Epithelial cell of esophagus (primary cell): ENCODE data around the gene DTX2.
"Not testable (repeated sequence)": the region's sequence is repeated elsewhere in the genome, so short reads cannot be mapped to it uniquely, and the experiment has no call there.

Experiments
- DNase-seq: peaks from one replicate; pipeline ENCODE4 v3.0.0; 2010; ENCODE audit warnings: low read depth
- H3K4me3 ChIP-seq: 2 replicates; pipeline ENCODE4 v1.5.1; 2011; ENCODE audit warnings: mild to moderate bottlenecking, low read length, control low read depth
- TF ChIP-seq, protein P1 (sequence below): IDR thresholded peaks from 2 replicates; pipeline ENCODE4 v1.5.1; 2011; ENCODE audit warnings: low read depth, mild to moderate bottlenecking, low read length, control low read depth, inconsistent platforms; ENCODE audit not compliant: insufficient read depth; ENCODE audit errors: missing control alignments

Gene DTX2

DNA sequence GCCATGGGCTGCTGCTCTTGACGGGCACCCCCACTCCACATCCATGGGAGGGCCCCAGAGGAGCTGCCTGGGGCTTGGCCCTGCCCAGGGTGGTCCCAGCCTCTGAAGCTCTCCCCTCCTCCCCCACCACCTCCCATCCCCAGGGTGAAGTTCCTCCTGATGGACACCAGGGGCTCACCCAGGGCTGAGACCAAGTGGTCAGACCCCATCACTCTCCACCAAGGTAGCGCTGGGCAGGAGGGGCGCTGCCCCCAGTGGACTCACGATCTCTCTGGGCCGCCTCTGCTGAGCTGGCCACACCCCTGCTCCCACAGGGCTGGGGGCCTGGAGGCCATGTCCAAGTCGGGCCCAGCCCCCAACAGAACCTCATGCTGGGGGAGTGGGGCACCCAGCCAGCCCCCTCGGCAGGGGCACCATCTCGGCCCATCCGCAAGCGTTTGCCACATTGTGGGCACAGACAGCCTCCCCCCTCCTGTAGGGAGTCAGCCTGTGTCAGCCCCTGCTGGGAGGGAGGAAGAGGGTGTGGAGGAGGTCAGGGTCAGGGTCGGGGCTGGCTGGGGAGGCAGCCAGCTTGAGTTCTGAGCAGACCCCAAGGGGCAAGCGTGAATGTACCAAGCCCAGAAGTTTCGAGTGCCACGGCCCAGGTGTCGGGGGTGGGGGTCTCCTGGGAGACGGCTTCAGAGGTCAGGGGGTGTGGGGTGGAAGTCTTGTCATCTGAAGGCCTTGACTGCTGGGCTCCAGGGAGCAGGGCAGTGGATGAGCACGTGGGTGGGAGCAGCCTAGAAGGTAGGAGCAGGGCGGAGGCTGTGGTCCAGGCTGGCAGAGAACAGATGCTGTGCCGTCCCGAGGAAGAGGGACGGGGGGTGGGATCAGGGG is 51.7 kb downstream of the DTX2 start:
- no peak overlapping the region for H3K4me3 ChIP-seq
- TF ChIP-seq, protein P1, sequence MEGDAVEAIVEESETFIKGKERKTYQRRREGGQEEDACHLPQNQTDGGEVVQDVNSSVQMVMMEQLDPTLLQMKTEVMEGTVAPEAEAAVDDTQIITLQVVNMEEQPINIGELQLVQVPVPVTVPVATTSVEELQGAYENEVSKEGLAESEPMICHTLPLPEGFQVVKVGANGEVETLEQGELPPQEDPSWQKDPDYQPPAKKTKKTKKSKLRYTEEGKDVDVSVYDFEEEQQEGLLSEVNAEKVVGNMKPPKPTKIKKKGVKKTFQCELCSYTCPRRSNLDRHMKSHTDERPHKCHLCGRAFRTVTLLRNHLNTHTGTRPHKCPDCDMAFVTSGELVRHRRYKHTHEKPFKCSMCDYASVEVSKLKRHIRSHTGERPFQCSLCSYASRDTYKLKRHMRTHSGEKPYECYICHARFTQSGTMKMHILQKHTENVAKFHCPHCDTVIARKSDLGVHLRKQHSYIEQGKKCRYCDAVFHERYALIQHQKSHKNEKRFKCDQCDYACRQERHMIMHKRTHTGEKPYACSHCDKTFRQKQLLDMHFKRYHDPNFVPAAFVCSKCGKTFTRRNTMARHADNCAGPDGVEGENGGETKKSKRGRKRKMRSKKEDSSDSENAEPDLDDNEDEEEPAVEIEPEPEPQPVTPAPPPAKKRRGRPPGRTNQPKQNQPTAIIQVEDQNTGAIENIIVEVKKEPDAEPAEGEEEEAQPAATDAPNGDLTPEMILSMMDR, result peak; percentile 18
- DNase-seq, result no peak

DNA sequence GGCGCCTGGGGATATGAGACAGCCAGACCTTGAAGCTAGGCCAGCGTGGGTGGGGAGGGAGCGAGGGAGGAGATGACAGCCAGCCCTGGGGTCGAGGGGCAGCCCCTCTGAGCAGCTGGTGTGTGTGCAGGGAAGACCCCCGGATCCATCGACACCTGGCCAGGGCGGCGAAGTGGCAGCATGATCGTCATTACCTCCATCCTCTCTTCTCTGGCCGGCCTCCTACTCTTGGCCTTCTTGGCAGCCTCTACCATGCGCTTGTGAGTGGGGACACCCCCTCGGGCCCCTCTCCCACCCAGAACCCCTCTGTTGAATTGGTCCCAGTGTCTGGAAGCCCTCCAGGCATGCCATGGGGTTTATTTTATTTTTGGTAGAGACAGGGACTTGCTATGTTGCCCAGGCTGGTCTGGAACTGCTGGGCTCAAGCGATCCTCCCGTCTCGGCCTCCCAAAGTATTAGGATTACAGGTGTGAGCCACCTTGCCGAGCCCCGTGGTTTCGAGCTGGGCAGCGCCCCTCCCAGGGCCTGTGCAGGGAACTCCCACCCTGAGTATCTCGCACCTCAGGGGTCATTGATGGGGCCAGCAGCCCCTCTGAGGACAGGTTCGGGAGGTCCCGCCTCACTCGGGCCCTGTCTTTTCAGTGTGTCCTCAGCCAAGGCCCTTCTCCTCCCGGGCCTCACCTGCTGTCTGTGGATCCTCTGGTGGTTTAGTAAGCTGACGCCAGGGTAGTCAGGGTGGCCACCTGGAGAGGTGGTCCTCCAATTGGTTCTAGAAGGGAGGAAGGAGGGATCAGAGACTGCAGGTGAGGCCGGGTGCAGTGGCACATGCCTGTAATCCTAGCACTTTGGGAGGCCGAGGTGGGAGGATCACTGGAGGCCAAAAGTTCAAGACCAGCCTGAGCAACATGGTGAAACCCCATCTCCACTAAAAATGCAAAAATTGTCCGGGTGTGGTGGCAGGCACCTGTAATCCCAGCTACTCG is 52.6 kb downstream of the DTX2 start:
- DNase-seq, result no peak
- no peak overlapping the region for H3K4me3 ChIP-seq
- TF ChIP-seq, protein P1, result no peak

DNA sequence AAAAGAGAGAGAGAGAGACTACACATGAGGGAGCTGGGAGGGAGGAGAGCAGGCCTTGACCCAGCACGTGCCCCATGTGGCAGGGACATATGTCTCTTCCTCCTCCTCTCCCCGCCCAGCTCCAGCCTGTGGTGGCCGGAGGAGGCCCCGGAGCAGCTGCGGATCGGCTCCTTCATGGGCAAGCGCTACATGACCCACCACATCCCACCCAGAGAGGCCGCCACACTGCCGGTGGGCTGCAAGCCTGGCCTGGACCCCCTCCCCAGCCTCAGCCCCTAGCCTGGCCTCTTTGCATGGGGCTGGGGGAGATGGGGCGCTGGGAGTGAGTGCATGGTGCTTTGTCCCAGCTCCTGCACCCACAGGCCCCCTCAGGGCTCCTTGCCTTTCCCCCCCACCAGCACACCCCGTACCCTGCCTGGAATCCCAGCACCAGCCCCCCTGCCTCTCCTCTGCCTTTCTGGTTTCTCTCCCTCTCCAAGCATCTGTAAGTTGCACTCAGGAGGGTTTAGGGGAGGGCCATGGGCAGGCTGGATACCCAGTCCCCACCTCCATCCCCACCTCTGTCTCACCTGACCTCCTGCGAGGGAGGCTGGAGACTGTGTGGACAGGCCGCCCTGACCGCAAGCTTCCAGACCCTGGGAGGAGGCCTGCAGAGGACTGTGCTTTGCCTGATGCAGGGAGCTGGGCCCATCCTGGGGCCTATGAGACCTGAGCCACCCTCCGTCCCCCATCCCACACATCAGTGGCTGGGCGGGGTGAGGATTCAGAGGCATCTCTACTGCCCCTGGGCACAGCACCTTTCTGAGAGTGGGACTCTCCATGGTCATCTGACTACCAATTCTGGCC is 53.6 kb downstream of the DTX2 start:
- DNase-seq, result no peak
- H3K4me3 ChIP-seq, result no peak overlapping the region
- TF ChIP-seq, protein P1, result no peak

DNA sequence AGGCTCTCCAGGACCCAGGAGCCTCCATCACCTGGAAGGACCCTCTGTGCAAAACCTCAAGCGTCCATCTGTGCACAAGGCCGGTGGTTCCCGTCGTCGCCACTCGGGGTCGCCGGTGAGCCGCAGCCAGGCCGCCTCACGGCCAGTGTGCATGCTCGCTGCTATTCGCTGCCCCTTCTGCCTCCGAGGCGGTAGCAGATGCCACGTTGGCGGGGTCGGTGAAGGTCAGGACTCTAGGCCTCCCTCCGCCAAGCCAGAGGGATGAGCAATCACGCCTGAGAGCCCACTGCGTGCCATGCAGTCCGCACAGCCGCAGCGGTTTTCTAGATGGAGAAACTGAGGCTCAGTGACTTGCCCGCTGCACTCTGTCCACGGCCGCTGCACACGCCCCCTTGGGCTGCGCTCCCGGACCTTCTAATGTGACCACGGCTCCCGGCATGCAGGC is 54.5 kb downstream of the DTX2 start:
- H3K4me3 ChIP-seq, result no peak overlapping the region
- peak; percentile 32 for DNase-seq
- TF ChIP-seq, protein P1, result peak; percentile 72

DNA sequence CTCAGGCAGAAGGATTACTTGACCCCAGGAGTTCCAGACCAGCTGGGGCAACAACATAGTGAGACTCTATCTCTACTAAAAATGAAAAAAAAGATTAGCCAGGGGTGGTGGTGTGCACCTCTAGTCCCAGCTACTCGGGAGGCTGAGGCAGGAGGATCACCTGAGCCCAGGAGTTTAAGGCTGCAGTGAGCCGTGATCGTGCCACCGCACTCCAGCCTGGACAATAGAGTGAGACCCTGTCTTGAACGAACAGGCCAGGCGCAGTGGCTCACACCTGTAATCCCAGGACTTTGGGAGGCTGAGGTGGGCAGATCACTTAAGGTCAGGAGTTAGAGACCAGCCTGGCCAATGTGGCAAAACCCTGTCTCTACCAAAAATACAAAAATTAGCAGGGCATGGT is 55.4 kb downstream of the DTX2 start:
- not testable (repeated sequence) for DNase-seq, H3K4me3 ChIP-seq

DNA sequence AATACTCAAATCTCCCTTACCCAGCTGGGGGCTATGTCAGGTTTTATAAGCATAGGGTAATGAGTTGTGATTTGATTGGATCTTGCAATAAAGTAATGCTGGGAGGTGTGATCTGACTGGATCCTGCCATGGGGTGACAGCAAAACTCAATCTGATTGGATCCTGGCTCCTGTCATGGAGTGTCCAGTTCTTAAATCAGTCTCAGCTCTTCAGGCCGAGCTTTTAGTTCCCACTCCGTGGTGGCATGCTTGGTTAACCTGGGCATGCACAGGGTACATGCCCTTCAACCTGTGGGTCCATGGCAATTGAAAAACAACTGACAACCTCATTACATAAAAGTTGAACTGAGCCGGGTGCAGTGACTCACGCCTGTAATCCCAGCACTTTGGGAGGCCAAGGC is 64.7 kb downstream of the DTX2 start:
- not testable (repeated sequence) for DNase-seq, H3K4me3 ChIP-seq

DNA sequence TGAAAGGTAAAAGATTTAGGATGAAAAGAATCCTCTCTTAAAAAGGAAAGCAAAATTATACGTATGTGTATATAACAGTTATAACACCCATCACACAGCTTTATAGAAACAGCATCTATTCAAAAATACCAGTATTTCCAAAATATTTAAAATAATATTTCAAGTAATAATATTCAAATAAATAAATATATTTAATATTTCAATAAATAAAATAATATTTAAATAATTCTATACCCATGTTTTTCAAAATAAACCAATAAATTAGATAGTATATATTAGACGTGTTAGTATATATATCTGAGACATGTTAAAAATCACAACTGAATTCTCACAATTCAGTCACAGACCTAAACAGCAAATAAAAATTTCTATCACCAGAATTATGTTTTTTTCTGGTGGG is 70.1 kb downstream of the DTX2 start:
- not testable (repeated sequence) for H3K4me3 ChIP-seq, DNase-seq

DNA sequence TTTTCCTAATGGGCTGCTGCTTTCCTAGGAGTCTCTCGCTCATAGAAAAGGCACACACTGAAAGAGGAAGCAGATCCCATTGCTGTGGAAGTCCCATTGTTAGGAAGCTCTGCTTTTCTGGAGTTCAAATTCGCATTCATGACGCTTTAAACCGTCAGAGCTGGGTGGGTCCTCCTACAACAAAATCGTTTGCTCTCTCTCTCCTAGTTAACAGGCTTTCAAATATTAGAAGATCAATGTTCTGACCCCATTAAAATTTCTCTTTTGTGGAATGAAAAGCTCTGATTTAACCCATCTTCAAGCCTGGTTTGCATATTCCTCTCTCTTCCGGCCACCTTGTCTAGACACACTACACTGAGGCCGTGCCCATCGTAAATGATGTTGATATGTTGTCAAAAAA is 81.7 kb downstream of the DTX2 start, which contains the start of gene SPDYE16:
SPDYE16 (minus strand) TSS at position 101 of the 400 bp plus-strand sequence. CDS start 1,838 bp downstream, outside the sequence.
- H3K4me3 ChIP-seq, DNase-seq: not testable (repeated sequence)

DNA sequence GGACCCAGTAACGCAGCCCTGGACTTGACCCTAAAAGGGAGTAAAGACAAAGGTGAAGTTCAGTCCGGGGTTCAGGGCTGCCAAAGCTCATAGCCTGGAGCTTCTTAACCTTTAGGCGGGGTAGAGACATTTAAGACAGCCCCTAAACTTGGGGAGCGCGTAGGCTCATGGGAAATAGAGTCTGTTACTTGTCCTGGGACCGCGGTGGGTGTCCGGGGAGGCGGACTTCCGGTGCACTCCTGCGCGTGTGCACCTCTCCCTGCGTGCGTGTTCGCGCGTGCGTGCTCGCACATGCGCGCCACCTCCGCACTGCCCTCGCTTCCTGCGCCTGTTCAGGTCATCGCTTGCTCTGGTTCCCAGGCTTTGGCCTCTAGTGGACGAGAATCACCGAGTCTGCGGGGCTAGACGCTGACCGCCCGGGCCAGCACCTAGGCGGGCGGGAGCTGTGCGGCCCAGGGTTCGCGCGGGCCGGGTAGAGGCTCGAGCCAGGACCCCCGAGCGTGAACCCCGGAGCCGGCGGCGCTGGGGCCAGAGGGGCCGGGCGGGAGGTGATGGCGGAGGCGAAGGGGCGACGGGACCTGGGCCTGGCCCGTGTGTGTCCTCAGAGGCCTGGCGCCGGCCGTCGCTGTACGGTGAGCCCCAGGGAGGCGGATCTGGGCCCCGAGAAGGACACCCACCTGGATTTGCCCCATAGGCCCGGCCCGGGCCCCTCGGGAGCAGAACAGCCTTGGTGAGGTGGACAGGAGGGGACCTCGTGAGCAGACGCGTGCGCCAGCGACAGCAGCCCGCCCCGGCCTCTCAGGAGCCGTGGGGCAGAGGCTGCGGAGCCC is 87.7 kb downstream of the DTX2 start:
- DNase-seq, result peak; percentile 71
- peak overlapping the region; percentile 67 for H3K4me3 ChIP-seq

DNA sequence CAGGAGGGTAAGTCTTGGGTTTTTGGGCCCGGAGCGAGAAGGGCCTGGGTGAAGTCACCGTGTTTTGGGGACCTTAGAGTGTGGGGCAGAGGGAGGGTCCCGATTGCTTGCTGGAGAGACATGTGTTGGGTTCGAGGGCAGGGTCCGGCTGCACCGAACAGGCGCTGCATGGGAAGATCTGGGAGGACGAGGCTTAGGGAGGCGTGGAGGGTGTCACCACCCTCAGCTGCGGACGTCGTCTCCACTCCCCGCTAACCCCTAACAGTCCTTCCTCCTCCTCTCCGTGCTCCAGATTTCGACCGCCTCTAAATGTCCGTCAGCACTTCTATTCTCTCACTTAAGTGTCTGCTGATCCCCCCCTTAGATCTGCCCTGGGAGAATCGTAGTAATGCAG is 88.3 kb downstream of the DTX2 start:
- H3K4me3 ChIP-seq, result peak overlapping the region; percentile 67

DNA sequence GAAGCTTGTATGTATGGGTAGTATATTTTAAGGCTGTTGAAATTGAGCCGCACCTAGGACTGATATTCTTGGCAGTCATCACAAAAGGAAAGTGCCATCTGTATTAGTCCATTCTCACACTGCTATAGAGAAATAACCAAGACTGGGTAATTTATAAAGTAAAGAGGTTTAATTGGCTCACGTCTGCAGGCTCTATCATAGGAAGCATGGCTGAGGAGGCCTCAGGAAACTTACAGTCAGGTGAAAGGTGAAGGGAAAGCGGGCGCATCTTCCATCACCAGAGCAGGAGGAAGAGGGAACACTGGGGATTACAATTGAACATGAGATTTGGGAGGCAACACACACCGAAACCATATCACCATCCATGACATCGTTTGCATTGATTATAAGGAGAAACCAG is 90.5 kb downstream of the DTX2 start:
- DNase-seq, result not testable (repeated sequence)

More for the DNA sequence above, 88.3 kb downstream of the DTX2 start:
- DNase-seq, result peak; percentile 6

More for the DNA sequence above, 90.5 kb downstream of the DTX2 start:
- H3K4me3 ChIP-seq, result not testable (repeated sequence)
